PFSK-1 (cell line): Measurements from ENCODE around the gene INHBB.

Experiments
- POLR2AphosphoS5 ChIP-seq: IDR thresholded peaks from 2 replicates; pipeline ENCODE4 v1.6.1; 2012; ENCODE audit warnings: low read depth, mild to moderate bottlenecking, control low read depth, low read length, moderate library complexity
- TAF1 ChIP-seq: IDR thresholded peaks from 2 replicates; pipeline ENCODE4 v1.6.1; 2012; ENCODE audit warnings: low read length, control low read depth, borderline replicate concordance; ENCODE audit not compliant: insufficient read depth
- TF ChIP-seq, protein P1 (sequence below), 2 experiments: IDR thresholded peaks; 2 replicates each; pipeline versions ENCODE4 v1.6.1 to v1.8.0; 2011 to 2012; ENCODE audit warnings: low read depth in 2 of 2, low read length in 2 of 2, control low read depth in 1 of 2, inconsistent platforms in 1 of 2, mild to moderate bottlenecking in 1 of 2, moderate library complexity in 1 of 2; ENCODE audit not compliant: insufficient read depth in 1 of 2

DNA sequence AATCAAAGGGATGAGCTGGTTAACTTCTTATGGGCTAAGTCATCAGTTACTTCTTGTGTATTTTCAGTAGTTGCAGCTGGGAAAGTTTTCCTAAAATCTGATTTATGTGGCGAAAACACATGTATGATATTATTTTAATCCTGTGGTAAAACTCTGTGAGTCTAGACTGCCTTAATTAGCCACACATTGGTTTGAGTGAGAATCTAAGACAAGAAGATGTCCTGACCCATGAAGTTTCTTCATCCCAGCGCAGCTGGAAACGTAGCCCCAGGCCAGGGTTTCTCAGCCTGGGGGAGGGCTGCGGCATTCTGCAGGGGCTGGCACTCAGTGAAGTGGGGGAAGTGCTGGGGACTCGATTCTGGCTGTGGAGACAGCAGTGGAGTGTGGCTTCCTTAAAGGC lies 44.7 kb upstream of the INHBB start:
- TF ChIP-seq, protein P1, sequence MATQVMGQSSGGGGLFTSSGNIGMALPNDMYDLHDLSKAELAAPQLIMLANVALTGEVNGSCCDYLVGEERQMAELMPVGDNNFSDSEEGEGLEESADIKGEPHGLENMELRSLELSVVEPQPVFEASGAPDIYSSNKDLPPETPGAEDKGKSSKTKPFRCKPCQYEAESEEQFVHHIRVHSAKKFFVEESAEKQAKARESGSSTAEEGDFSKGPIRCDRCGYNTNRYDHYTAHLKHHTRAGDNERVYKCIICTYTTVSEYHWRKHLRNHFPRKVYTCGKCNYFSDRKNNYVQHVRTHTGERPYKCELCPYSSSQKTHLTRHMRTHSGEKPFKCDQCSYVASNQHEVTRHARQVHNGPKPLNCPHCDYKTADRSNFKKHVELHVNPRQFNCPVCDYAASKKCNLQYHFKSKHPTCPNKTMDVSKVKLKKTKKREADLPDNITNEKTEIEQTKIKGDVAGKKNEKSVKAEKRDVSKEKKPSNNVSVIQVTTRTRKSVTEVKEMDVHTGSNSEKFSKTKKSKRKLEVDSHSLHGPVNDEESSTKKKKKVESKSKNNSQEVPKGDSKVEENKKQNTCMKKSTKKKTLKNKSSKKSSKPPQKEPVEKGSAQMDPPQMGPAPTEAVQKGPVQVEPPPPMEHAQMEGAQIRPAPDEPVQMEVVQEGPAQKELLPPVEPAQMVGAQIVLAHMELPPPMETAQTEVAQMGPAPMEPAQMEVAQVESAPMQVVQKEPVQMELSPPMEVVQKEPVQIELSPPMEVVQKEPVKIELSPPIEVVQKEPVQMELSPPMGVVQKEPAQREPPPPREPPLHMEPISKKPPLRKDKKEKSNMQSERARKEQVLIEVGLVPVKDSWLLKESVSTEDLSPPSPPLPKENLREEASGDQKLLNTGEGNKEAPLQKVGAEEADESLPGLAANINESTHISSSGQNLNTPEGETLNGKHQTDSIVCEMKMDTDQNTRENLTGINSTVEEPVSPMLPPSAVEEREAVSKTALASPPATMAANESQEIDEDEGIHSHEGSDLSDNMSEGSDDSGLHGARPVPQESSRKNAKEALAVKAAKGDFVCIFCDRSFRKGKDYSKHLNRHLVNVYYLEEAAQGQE (IDR thresholded peaks at IDR 0.05; ENCODE audit: insufficient read depth in 1 of 2, low read depth in 2 of 2, low read length in 2 of 2) = no peak
- TF ChIP-seq POLR2AphosphoS5 (no peak), TAF1 (no peak)
